ENCODE results near the gene CPD.
"Not testable (repeated sequence)": the region's sequence is repeated elsewhere in the genome, so short reads cannot be mapped to it uniquely, and the experiment has no call there.

- TF ChIP-seq CTCF (IDR thresholded peaks at IDR 0.05); USF1 (IDR thresholded peaks at IDR 0.05; ENCODE audit: borderline replicate concordance, low read depth); EP300 (IDR thresholded peaks at IDR 0.05; ENCODE audit: borderline replicate concordance in 1 of 2, low read depth in 1 of 2, low read length in 1 of 2); MEF2A (IDR thresholded peaks at IDR 0.05; ENCODE audit: borderline replicate concordance, low read depth); FOXJ3 (CRISPR knock-in tag; IDR thresholded peaks at IDR 0.05); RCOR1 (IDR thresholded peaks at IDR 0.05; ENCODE audit: low read length); SMC3 (IDR thresholded peaks at IDR 0.05; ENCODE audit: low read depth, low read length); SIN3A (IDR thresholded peaks at IDR 0.05; ENCODE audit: borderline replicate concordance, low read depth, low read length); RFX5 (IDR thresholded peaks at IDR 0.05; ENCODE audit: low read length): not testable (repeated sequence)
Observed at GRCh38 chr17:30458797-30459413, 80.2 kb downstream of the CPD start.
